IMR-90 (cell line): Measurements from ENCODE around the gene PAFAH1B2.

ENCODE experiments used
- BHLHE40 ChIP-seq: fragments of 150-350 bp; IDR thresholded peaks from 2 replicates; pipeline ENCODE4 v1.6.1; 2016; ENCODE audit warnings: mild to moderate bottlenecking, low read depth, low read length
- CTCF ChIP-seq: conservative IDR thresholded peaks from 2 replicates; pipeline ENCODE4 v1.5.1; 2012; ENCODE audit warnings: mild to moderate bottlenecking, low read depth, low read length, improper control_type of control experiment
- POLR2A ChIP-seq: IDR thresholded peaks from 2 replicates; pipeline ENCODE4 v1.6.1; 2012; ENCODE audit warnings: mild to moderate bottlenecking, low read depth, low read length
- SMC3 ChIP-seq: fragments of 150-350 bp; IDR thresholded peaks from 2 replicates; pipeline ENCODE4 v1.6.1; 2016; ENCODE audit warnings: low read depth, mild to moderate bottlenecking, antibody characterized with exemption, low read length, moderate library complexity
- USF2 ChIP-seq: fragments of 150-350 bp; IDR thresholded peaks from 2 replicates; pipeline ENCODE4 v1.6.1; 2017; ENCODE audit warnings: mild to moderate bottlenecking, antibody characterized with exemption, low read length, low read depth

- TF ChIP-seq BHLHE40: no peak
- no peak for TF ChIP-seq CTCF
- no peak for TF ChIP-seq USF2
- no peak for TF ChIP-seq POLR2A
- no peak for TF ChIP-seq SMC3
Measured at GRCh38 chr11:117193130-117194020, 49.3 kb downstream of the PAFAH1B2 start.
